HG03060 (cell line): ENCODE measurements around the gene CHCHD1.
A peak's percentile ranks its signal among the peaks of the same experiment; 100 is the strongest.
"Not testable (repeated sequence)": the region's sequence is repeated elsewhere in the genome, so short reads cannot be mapped to it uniquely, and the experiment has no call there.

Experiments used
- ATAC-seq: cut with Tn5 transposase; IDR thresholded peaks from one replicate; pipeline ENCODE4 v1.9.1; 2021; ENCODE audit warnings: low read depth, moderate number of reproducible peaks; ENCODE audit not compliant: unreplicated experiment

Gene CHCHD1

DNA sequence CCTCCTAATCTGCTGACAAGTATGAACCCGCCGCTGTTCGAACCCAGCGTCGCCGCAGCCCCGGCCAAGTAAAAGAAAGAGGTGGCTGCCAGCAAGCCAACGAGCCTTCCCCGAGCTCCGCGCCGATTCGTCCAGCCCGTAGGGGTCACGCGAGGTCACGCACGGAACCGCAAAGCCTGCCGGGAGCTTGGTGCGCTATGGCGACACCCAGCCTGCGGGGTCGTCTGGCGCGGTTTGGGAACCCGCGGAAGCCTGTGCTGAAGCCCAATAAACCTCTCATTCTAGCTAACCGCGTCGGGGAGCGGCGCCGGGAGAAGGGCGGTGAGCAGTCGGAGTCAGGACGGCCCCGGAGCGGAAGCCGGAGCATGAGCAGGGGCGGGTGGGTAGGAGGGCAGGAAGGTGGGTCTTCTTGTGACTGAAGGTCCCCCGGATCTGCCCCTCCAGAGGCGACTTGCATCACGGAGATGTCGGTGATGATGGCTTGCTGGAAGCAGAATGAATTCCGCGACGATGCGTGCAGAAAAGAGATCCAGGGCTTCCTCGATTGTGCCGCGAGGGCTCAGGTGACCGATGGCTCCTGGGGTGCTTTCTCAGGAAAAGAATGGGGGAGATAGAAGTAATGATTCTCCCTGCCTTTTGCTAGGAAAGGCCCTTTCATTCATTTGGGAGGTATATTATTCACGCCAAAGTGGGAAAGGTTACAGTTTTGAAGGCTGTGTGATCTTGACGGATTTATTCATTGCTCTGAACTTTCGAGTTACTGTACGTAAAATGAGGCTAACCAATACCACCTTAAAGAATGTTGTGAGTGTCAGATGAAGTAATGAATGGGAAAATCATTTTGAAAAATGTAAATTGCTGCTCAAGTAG is at the start of gene CHCHD1:
Gene CHCHD1, plus strand, starts transcription at position 170 of the 870 bp plus-strand sequence. Its CDS starts 28 bp downstream, at position 198.
- ATAC-seq: no peak

DNA sequence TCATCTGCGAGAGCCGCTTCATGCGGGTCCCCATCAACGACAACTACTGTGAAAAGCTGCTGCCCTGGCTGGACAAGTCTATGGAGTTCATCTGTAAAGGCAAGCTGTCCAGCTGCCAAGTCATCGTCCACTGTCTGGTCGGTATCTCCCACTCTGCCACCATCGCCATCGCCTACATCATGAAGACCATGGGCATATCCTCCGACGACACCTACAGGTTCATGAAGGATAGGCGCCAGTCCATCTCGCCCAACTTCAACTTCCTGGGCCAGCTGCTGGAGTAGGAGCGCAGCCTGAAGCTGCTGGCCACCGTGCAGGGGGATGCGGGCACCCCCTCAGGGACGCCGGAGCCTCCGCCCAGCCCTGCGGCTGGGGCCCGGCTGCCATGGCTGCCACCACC is 49.4 kb upstream of the CHCHD1 start:
- no peak for ATAC-seq

DNA sequence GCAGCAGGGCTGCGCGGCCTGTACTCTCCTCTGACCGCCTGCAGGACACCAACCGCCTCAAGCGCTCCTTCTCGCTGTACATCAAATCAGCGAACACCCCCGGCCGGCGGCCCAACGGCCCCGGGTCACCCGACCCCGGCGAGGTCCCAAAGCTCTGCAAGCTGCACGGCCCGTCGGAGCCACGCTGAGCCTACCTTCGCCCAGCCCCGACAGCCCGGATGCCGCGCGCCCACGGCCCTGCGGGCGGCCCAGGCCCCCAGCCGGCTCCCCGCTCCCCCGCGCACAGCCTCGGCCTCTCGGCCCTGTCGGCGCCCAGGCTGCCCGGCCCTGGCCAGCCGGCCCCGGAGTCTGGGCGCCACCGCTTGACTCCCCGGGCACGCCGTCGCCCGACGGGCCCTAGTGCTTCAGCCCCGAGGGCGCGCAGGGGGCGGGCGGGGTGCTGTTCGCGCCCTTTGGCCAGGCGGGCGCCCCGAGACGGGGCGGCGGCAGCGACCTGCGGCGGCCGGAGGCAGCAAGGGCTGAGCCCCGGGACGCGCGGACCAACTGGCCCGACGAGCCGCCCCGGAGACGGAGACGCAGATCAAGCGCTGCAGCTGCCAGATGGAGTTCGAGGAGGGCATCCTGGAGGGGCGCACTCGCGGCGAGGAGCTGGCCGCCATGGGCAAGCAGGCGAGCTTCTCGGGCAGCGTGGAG is 48.8 kb upstream of the CHCHD1 start:
- ATAC-seq: no peak

DNA sequence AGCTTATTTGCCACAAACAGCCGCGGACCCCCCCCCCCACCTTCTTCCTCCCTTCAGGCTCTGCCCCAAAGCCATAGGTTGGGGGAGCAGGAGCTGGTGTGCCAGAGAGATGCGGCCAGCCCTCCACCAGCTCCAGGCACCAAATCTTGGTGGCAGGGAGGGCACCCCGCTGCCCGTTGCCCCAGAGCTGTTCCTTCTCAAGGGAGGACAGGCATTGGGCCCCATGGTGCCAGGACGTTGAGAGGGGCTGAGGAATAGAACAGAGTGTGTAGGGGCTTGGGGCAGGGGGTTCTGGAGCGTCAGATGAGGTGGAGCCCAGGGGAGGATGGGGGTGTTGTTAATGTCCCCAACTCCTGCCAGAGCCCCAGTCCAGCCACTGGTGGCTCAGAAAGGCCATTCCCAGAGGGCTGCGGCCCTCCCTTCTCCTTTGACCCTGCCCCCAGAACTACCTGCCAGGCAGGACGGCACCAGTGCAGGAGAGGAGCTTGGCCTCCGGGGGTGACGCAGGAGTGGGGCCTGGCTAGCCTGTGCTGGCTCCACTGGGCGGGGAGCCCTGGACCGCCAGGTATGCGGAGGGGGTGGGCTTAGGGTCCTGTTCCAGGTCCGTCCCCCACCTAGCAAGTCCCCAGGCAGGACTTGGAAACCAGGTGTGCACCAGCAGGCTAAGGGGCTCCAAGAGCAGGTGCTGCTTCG is 47.7 kb upstream of the CHCHD1 start:
- no peak for ATAC-seq

DNA sequence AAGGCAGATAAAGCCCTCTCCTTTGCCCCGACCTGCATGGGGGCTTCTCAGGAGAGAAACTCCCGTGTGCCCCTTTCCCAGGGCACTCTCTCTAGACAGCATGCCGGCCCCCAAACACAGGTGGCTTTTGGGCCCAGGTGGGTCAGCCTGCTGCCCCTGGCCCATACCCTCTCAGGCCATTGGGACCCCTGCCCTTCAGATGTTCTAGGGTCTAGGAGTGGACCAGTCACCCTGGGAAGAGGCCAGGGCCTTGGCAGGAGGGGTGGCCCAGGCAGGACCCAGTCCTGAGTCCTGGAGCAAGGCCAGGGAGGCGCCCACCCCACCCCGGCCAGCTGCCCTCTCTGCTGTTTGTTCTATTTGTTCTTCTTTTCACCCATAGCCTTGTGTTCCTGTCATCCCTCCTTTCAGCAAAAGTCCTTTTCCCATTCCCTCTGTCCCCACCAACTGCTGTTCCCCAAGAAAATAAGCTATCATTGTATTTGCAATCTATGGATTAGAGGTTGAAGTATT is 47.0 kb upstream of the CHCHD1 start:
- no peak for ATAC-seq

DNA sequence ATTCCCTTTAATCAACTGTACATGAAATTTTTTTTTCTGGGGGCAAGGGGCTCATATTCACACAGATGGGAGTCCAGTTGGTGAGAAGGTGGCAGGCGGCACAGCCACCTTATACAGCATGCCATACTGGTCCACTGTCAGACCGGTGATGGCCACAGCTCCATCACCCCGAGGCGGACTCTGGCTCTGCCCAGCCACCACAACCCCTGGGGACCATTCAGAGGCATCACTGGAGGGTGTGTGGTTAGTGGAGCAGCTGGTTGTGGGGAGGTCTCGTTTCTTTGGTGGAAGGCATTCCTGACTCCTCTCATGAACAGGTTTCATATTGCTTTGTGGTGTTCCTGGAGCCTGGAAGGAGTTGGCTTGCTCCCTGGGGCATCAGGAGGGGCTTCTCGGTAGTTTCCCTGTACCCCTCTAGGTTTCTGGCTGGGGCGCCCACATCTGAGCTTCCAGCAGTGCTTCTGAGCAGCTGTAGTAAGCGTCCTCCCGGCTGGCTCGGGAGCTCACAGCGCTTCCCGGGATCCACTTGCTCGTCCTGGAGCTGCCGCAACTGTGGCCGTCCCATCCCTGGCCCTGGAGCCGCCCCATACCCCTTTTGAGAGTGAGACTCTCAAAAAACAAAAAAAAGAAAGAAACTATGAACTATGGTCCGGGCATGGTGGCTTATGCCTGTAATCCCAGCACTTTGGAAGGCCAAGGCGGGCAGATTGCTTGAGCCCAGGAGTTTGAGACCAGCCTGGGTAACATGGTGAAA is 41.2 kb upstream of the CHCHD1 start:
- not testable (repeated sequence) for ATAC-seq

DNA sequence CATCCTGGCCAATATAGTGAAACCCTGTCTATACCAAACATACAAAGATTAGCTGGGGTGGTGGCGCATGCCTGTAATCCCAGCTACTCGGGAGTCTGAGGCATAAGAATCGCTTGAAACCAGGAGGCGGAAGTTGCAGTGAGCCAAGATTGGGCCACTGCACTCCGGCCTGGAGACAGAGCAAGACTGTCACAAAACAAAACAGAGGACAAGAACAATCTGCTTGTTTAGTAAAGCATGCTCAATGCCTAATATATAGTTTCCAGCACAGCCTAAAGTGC is 39.5 kb upstream of the CHCHD1 start:
- no peak for ATAC-seq

DNA sequence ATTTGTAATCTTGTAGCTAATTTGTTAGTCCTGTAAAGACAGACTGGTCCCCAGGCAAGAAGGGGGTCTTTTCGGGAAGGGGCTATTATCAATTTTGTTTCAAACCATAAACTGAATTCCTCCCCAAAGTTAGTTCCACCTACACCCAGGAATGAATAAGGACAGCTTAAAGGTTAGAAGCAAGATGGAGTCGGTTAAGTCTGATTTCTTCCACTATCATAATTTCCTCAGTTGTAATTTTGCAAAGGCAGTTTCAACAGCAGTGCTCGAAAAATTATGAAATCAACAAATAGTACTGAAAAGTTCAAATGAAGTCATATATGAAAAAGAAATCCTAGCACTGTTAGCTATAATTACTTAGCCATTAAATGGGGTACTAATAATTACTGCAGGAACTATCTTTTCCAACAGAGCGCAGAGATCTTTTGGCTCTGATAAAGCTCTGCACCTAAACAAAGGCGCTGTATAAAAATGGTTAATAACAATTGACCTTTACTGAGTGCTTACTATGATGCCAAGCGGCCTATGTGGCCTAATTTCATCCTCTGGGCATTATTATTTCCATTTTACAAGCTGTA is 38.4 kb upstream of the CHCHD1 start:
- no peak for ATAC-seq

DNA sequence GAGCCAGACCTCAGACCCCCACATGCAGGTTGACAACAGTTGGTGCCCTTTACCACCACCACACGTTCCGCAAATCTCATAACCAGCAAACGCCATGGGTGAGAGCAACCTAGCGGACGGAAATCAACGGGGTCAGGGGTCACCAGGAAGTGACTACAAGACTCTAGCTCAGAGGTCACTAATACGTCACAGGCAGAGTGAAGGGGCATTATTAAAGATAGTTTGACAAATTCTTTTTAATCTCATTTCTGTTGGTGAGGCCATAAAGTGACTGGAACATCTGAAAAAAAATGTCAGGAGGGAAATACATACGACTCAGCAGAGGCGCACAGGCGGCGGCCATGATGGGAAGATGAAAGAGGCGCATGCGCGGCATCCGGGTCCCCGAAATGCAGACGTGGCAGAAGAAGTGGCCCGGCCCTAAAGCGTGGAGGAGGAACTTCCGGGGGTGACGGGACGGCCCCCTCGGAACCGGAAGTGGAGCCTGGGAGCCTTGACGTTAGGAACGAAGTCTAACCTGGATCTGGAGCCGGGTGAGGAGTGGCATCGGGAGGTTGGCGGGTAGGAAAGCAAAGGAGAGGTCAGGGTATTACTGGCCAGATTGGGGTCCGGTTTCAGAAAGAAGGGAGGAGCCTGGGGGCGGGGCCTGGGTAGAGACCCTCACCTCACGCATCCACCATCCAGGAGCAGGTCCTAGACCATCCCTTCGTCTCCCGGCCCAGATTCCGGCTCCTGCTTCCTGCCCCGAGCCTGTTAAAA is 37.8 kb upstream of the CHCHD1 start, which contains the start of gene SEC24C:
Gene SEC24C, plus strand, starts transcription at position 468 of the 759 bp plus-strand sequence. CDS start 2,461 bp downstream, outside the sequence.
- ATAC-seq: peak; percentile 84

DNA sequence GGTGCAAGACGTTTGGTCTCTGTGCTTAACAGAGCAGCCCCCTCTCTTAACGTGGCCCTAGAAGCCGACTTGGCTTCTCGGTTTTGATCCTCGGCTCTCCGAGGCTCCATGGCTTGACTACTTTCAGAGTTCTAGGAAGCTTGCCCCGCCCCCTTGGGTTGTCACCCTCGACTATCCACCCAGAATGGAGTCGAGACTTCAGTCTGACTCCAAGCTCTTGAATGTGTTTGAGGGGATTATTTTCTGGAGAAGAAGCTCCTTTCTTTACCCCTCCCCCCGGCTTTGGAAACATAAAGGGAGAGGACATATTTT is 37.2 kb upstream of the CHCHD1 start:
- peak; percentile 14 for ATAC-seq

DNA sequence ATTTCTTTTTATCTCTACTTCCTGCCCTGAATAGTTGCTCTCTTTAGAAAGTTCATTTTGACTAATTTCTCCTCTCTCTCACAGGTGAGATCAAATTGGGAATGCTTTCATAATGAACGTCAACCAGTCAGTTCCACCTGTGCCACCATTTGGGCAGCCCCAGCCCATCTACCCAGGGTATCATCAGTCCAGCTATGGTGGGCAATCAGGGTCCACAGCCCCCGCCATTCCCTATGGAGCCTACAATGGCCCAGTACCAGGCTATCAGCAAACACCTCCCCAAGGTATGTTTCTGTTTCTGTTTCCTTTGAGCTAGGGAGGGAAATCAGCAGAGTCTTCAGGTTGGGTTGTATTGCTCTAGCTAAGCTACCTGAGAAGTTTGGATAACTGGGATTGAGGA is 35.1 kb upstream of the CHCHD1 start:
- no peak for ATAC-seq

DNA sequence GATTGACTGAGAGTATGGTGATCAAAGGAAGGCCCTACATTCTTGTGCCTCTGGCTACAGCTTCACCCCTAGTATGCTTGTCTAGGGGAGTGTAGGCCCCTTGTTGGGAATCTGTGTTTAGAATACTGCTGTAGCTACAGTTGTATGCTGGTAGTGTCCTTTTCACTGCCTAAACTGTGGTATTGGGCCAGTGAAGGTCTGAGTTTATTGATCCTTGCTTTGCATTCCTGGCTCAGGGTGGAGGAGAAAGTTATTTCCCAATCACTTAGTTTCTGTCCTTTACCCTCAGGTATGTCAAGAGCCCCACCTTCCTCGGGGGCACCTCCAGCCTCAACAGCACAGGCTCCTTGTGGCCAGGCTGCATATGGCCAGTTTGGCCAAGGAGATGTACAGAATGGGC is 31.0 kb upstream of the CHCHD1 start:
- no peak for ATAC-seq

DNA sequence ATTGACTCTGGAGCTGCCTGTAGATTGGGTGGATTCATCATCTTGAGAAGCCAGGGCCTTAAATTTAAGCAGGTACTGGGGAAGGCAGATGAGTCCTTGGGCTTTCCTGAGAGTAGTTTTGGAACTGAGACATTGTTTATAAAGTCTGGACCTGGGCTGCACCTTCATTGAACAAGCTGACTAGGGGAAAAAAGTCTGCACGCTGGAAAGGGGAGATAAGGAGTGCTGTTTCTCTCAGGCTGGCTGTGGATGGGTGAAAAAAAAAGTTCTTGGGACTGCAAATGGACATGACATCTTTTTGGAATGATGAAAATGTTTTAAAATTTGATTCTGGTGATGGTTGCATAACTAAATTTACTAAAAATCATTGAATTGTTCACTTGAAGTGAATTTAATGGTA is 25.7 kb upstream of the CHCHD1 start:
- no peak for ATAC-seq

DNA sequence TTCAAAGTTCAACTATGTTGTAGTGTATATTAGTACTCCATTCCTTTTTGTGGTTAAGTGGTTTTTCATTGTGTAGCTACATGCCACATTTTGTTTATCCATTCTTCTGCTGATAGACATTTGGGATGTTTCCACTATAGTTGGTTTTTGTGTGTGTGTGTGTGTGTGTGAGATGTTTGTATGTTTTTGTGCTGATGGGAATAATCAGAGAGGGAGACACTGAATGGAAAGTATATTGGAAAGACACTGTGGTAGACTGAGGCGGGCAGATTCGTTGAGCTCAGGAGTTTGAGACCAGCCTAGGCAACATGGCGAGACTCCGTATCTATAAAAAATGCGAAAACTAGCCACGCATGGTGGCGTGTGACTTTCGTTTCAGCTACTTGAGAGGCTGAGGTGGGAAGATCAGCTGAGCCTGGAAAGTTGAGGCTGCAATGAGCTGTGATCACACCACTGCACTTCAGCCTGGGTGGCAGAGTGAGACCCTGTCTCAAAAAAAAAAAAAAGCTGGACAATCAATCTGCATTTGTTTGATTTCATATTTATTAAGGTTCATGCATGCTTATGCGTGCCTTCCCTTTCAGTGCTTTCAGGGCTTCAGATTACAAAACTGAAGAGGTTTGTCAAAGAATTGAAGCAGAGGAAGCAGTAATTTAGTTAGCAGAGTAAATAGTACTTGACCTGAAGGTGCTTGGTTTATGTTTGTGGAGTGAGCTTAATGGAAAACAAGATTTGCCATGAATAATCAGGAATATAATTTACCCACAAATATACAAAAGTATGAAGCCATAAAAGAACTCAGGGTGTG is 22.9 kb upstream of the CHCHD1 start:
- ATAC-seq: no peak

DNA sequence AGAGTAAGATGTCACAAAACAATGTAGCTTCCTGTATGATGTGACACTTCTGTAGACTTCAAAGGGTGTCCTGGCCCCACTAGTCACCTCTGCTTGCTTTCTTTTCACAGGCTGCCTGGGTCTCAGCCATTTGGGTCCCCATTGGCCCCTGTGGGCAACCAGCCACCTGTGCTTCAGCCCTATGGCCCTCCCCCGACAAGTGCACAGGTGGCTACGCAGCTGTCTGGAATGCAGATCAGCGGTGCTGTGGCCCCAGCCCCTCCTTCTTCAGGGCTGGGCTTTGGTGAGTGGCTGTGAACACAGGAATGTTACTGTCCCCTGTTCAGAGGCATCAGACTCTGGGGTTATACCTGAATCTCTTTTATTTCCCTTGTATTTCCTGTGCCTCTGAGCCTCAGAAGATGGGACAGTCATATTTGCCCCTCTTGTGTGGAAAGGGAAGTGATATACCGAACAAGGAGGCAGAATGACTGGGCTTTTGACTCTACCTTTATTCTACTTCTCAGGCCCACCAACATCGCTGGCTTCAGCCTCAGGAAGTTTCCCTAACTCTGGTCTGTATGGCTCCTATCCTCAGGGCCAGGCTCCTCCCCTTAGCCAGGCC is 22.2 kb upstream of the CHCHD1 start:
- no peak for ATAC-seq

DNA sequence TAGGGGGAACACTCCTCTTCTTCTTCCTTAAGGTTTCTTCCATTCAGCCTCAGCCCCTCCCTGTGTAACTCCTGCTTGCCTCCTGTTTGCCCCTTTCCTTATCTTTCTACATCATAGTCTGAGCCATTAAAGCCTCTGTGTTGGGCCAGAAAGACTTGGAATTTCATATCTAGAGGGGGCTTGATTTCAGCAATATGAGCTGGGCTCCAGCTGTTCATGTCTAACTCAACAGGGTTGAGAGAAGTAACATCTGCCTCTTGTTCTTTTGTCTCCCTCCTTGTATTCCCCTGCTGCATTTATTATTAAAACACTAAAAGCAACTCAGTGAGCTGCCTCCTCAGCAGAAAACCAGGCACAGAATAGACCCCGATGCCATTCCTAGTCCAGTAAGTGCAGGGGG is 20.1 kb upstream of the CHCHD1 start:
- ATAC-seq: no peak

DNA sequence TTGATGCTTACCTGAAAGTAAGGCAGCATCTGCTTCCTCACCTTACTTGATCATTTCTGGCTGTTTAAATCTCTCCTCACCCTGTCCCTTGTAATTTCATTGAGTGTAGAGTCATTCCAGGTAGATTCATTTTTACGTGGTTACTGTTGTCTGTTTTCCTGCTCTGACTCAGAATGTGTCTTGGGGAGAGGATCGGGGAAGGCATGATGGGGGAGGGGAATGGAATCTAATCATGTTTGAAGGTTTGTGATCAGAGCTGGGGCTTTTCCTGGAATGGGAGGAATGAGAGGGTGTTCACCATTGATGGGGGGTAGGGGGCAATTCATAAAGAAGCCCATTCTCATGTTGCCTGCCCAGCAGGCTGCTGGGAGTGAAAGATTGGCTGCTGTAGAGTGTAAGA is 18.9 kb upstream of the CHCHD1 start:
- ATAC-seq: no peak

DNA sequence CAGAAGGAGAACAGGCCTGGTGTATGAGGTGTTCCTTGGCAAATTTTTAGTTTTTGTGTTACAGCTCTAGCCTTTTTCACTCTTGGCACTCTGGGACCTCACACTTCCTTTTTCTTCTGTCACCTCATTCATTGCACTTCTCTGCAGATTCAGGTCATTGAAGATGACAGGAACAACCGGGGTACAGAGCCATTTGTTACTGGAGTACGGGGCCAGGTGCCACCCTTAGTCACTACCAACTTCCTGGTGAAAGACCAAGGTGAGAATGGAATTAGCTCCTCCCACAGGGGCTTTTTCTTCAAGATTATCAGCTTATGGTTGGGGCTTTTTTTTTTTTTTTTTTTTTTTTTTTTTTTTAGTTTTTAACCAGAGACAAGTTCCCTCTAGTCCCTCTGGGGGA is 18.5 kb upstream of the CHCHD1 start:
- ATAC-seq: no peak
